Activated T-cell treated with anti-CD3 and anti-CD28 coated beads, Interleukin-2, amount 50 U/mL, for 48 hours (primary cell): ENCODE measurements around the gene AMBP.

Source experiments
- DNase-seq, 2 experiments: peaks; one replicate each; pipeline ENCODE4 v3.0.0-alpha.2; 2020

Gene AMBP

GRCh38 chr9:114078021-114078780 is at the start of gene AMBP:
Gene AMBP (minus strand): TSS chr9:114078300. CDS start chr9:114078209, 91 bp downstream.
- DNase-seq, result no peak

- no peak for DNase-seq
Measured at GRCh38 chr9:114126247-114127060, 48.4 kb upstream of the AMBP start.

DNA sequence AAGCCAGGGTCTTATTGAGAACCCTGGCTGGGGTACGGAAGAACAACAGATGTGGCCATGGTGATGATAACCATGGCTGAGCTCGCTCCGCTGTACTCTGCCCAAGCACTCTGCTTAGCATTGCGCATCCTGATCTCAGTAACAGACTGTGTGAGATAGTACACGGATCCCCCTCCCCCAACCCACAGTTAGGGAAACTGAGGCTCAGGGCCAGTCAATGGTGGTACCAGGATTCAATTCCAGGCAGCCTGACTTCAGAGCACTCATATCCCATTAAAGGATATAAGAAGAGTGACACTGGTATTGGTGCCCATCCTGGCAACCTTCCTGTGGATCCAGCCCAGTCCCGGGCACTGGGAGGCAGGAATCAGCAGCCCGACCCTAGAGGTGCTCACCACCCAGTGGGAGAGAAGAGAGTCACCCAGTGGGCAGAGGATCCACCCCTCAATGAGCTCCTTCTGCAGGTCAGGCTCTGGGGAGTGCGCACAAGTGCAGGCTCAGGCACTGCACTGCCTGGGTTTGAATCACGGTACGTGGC is 47.4 kb upstream of the AMBP start:
- no peak for DNase-seq

DNA sequence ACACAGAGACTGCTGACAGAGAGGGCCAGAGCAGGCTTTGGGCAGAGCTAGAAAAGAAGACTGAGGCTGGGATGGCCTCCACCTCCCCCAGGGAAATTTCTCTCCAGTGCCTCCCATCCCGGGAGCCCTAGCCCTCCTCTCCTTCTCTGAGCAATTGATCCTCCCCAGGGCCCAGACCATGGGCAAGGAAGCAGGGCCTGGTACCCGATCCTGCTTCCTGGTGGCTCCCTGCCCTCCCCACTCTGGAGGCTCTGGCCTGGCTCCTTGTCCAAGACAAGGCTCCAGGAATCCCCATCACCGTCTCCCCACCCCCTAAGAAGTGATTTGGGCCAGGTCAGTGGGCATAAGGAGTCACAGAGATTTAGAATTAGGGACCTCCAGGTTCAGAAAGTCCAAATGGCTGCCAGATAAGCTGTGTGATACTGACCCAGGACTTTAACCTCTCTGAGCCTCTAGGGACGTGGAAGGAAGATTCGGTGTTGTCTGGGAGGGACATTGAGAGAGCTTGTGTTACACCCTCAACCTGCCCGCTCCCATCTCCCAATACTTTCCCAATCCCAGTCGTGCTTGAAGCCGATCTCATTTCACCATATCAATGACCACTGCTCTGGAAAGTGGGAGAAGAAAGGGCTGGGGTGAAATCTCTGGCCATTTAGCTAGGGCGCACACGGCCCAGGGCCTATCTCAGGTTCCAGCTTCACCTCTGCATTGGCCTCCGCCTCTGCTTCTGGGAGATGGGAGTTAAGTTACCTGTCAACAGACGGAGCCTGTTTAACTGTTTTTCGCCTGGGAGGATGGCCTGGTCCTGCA is 46.8 kb upstream of the AMBP start:
- DNase-seq, result no peak

GRCh38 chr9:114124138-114124537 is 46.0 kb upstream of the AMBP start:
- no peak for DNase-seq

DNA sequence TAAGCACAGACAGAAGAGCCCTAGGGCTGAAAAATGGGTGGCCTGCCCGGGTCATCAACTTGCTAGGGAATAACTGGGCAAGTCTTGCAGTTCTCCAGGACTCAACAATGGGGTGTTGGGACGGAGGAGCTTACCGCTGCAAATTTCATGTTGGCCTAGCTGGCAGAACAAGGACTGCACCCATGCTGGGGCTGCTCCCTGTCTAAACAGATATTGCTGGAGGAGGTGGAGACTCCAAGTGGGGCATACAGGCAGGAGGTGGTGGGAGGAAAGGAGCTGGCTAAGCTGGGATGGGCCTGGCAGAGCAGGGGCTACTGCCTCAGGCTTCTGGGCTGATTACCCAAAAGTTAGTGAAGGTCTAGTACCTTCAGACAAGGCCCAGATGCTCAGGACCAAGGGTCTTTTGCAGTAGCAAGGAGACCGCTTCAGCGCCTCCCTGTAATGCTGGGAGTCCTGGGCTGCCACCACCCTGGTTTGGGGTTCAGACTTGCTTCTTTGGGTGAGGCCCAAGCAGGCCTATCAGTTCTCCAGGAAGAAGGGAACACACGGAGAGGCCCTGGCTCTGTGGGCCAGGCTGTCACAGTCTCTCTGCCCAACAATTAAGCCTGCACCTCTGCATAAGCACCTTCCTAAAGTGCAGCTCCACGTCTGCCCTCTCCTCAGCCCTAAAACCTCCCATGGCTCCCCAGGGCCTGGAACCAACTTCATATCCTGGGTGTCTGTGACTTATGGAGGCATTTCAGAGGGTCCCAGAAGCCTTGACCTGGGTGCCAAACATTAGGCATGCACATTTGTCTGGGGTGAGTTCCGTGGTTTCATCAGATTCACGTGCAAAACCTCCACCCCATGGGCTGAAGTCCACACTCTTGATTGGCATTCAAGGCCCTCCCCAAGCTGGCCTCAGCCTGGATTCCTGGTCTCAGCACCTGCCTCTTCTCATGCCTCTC is 45.2 kb upstream of the AMBP start:
- no peak for DNase-seq

GRCh38 chr9:114122136-114123027 is 44.3 kb upstream of the AMBP start:
- DNase-seq, result no peak

DNA sequence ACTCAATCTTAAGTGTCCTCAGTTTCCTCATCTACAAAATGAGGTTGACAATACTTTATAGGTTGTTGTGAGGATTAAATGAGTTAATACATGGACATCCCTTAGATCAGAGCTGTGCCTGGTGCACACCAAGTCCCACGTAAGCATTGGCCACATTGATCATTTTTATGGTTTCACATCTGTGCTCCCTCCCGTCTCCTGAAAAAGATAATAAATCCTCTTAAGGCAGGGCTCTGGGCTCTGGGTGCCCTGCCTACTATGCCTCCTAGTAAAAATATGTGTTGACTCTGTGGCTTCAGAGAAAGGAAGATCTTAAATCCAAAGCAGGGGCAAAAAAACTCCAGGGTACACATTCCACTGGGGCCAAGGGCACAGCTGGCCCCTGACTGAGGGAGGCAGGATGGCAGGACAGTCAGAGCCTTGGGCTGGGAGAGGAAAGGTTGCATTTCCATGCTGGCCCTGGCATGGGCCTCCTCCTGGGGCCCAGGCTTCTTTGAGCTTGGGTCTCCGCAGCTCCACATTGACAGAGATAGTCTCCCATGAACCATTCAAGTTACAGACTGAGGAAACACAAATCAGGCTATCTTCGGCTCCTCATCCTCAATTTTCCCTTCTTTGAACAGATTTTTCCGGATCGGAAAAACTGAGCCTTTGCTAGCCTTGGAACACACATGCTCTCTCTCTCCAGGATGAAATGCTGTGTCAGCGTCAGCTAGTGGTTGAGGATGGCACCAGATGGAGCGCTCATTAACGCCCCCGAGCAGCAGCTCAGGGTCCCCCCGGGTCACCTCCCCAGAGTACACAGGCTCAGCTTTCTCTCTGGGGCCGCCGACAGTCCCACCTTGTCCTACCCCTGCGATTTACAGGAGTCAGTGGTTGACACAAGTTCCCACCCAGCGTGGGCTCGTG is 43.4 kb upstream of the AMBP start:
- no peak for DNase-seq

- no peak for DNase-seq
Measured at GRCh38 chr9:114120192-114121014, 42.3 kb upstream of the AMBP start.

DNA sequence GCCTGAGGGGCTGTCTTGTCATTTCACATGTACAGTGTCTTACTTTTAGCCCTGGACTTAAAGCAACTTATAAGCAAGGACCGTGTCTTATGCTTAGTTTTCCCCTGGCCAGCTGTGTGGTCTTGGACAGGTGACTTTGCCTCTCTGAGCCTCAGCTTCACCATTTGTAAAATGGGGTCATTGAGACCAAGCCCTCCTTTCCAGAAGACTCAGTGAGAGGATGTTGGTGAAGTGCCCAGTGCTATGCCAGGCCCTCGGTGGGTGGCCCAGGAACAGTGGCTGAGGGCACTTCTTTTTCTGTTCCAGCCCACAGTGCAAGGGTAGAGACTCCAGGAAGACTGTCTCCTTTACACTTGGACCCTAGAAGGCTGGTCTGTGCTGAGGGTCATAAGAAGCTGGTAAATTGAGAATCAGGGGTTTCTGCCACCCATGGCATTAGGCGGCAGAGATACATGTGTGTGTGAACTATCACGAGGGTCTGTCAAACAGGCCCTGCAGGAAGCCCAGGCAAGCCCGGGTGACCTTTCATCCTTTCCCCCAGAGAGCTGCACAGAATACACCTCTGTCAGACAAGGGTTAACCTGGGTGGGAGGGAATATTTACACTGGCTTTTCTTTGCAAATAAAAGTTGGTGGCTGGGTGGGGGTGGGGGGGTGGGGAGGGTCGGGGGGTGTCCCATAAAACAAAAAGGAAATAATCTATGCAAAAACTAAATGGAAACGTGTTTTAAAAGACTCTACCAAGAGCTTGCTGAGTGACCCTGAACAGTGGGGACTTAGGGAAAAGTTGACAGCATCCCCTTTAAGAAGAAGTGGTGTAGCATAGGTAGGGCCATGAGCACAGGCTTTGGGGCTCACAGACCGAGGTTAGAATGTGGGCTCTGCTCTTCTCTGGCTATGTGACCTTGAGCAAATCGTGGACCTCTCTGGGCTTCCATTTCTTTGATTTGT is 41.4 kb upstream of the AMBP start:
- DNase-seq, result no peak

DNA sequence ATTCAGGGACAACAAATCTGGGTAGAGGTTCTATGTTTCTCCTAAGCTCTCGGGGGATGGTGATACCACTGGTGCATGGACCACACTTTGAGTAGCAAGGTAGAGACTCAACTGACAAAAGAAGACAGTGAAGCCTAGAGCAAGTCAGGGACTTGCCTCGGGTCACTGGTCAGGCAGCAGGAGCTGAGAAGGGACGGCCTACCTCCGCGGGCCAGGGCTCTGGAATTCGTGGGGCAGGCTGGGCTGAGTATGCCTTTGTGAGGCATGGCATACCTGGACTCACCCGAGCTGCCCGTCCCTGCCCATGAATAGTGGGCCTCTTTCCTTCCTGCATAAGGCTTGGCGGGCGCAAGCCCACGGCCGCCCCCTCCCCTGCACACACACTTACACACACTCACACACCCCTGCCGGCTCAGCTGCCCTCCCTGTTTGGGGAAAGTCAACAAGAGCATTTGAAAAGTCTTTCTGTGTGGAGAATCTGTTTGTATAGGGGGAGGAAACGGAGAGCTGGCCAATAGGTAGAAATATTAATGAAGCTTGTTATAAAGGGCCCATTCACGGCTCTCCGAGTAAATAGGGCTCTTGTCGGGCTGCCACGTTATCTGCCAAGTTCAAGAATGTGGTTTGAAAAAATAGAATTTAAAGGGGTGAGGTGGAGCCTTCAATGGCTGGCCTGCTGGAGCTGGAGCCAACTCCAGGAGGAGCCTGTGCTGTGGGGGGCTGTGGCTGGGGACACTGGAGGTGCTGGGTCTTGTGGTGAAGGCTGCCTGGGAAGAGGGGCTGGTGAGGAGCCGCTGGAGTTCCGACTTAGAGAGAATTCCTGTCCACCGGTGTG is 40.1 kb upstream of the AMBP start:
- DNase-seq, result no peak

GRCh38 chr9:114117614-114117995 is 39.5 kb upstream of the AMBP start:
- DNase-seq, result no peak

GRCh38 chr9:114116126-114116747 is 38.1 kb upstream of the AMBP start:
- DNase-seq, result no peak

DNA sequence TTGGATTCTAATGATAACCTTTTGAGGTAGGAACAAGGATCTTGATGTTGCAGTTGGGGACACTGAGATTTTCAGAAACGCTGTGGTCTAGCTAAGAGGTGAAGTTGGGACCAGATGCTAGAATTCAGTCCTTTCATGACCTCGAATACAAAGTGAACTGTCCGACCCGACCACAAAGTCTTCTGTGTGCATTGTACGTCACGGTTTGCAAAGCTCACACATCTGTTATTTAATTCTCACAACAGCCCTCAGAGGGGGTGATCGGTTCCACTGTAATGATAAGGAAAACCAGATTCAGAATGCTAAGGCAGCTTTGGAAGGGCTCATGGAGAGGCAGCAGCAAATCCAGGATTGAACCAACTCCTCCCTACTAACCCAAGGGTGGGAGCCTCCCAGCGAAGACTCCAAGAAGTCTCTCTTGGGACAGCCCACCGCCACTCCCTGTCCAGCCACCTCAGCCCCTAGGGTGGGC is 37.6 kb upstream of the AMBP start:
- no peak for DNase-seq

- no peak for DNase-seq
Measured at GRCh38 chr9:114114364-114114763, 36.3 kb upstream of the AMBP start.
